GM21717 (cell line): ENCODE data around the gene MYBPC3.
"Not testable (repeated sequence)": the region's sequence is repeated elsewhere in the genome, so short reads cannot be mapped to it uniquely, and the experiment has no call there.

Experiments
- ATAC-seq: cut with Tn5 transposase; IDR thresholded peaks from one replicate; pipeline ENCODE4 v1.9.1; 2021; ENCODE audit warnings: mild to moderate bottlenecking, moderate library complexity; ENCODE audit not compliant: unreplicated experiment

Gene MYBPC3

GRCh38 chr11:47340980-47341775, 11.3 kb downstream of the MYBPC3 start:
- ATAC-seq: no peak

GRCh38 chr11:47340010-47340409, 12.5 kb downstream of the MYBPC3 start:
- ATAC-seq: no peak

- ATAC-seq: no peak
These were observed 13.9 kb downstream of the MYBPC3 start for GRCh38 chr11:47338396-47339241.

- ATAC-seq: no peak
These were observed 15.1 kb downstream of the MYBPC3 start for GRCh38 chr11:47337229-47337924.

GRCh38 chr11:47336595-47336994, 15.9 kb downstream of the MYBPC3 start:
- ATAC-seq: no peak

- ATAC-seq: no peak
These were observed 16.8 kb downstream of the MYBPC3 start for GRCh38 chr11:47335733-47336132.

GRCh38 chr11:47334699-47335411, 17.6 kb downstream of the MYBPC3 start:
- not testable (repeated sequence) for ATAC-seq

- no peak for ATAC-seq
These were observed 18.5 kb downstream of the MYBPC3 start for GRCh38 chr11:47333886-47334443.

- ATAC-seq: no peak
These were observed 19.0 kb downstream of the MYBPC3 start for GRCh38 chr11:47333526-47333845.

- no peak for ATAC-seq
These were observed 19.5 kb downstream of the MYBPC3 start for GRCh38 chr11:47332791-47333525.

- no peak for ATAC-seq
These were observed 20.2 kb downstream of the MYBPC3 start for GRCh38 chr11:47332303-47332711.

- ATAC-seq: no peak
These were observed 20.8 kb downstream of the MYBPC3 start for GRCh38 chr11:47331454-47332302.

- no peak for ATAC-seq
These were observed 22.2 kb downstream of the MYBPC3 start for GRCh38 chr11:47329987-47330931.

- ATAC-seq: no peak
These were observed 23.0 kb downstream of the MYBPC3 start for GRCh38 chr11:47329431-47329986.

GRCh38 chr11:47328449-47329390, 23.8 kb downstream of the MYBPC3 start:
- no peak for ATAC-seq

GRCh38 chr11:47327949-47328348, 24.6 kb downstream of the MYBPC3 start:
- no peak for ATAC-seq
